Neuronal stem cell (in vitro differentiated cells): ENCODE results near the gene MT1X.
"Not testable (repeated sequence)": the region's sequence is repeated elsewhere in the genome, so short reads cannot be mapped to it uniquely, and the experiment has no call there.

Source experiments
- DNase-seq: peaks from one replicate; pipeline ENCODE4 v3.0.0-alpha.2; 2013; ENCODE audit warnings: low spot score
- H2AFZ ChIP-seq: one replicate; pipeline ENCODE4 v1.6.1; 2013; ENCODE audit warnings: mild to moderate bottlenecking, low read length, inconsistent platforms
- H2AK5ac ChIP-seq: 2 replicates; pipeline ENCODE4 v1.6.1; 2013; ENCODE audit warnings: low read depth, mild to moderate bottlenecking, inconsistent platforms, low read length, moderate library complexity, mixed read lengths
- H2BK120ac ChIP-seq: 2 replicates; pipeline ENCODE4 v1.6.1; 2013; ENCODE audit warnings: low read depth, mild to moderate bottlenecking, inconsistent platforms, low read length, moderate library complexity, mixed read lengths
- H2BK12ac ChIP-seq: one replicate; pipeline ENCODE4 v1.6.1; 2013; ENCODE audit warnings: low read length, inconsistent platforms
- H2BK15ac ChIP-seq: 2 replicates; pipeline ENCODE4 v1.6.1; 2013; ENCODE audit warnings: mild to moderate bottlenecking, low read length, inconsistent platforms, mixed read lengths
- H2BK5ac ChIP-seq: one replicate; pipeline ENCODE4 v1.6.1; 2013; ENCODE audit warnings: inconsistent platforms, mild to moderate bottlenecking, low read length, moderate library complexity
- H3K14ac ChIP-seq: one replicate; pipeline ENCODE4 v1.6.1; 2013; ENCODE audit warnings: low read length, inconsistent platforms
- H3K18ac ChIP-seq: 2 replicates; pipeline ENCODE4 v1.6.1; 2013; ENCODE audit warnings: low read length, inconsistent platforms
- H3K23ac ChIP-seq: 2 replicates; pipeline ENCODE4 v1.6.1; 2013; ENCODE audit warnings: low read depth, mild to moderate bottlenecking, mixed read lengths, low read length, inconsistent platforms; ENCODE audit not compliant: poor library complexity
- H3K27ac ChIP-seq: replicated peaks from 3 replicates; pipeline ENCODE4 v1.5.1; 2013; ENCODE audit warnings: low read length, inconsistent platforms
- H3K27me3 ChIP-seq, 3 experiments: 2 replicates each; pipeline ENCODE4 v1.6.1; 2013; ENCODE audit warnings: low read length in 3 of 3, mild to moderate bottlenecking in 2 of 3, inconsistent platforms in 1 of 3, low read depth in 1 of 3, mixed read lengths in 1 of 3, moderate library complexity in 1 of 3; ENCODE audit not compliant: control insufficient read depth in 3 of 3, insufficient read depth in 3 of 3
- H3K36me3 ChIP-seq, 2 donors: replicated peaks in 1 of 2; 2 replicates each; pipeline ENCODE4 v1.6.1; 2013; ENCODE audit warnings: low read length in 2 of 2; ENCODE audit not compliant: control insufficient read depth in 2 of 2, insufficient read depth in 2 of 2
- H3K4ac ChIP-seq: 2 replicates; pipeline ENCODE4 v1.6.1; 2013; ENCODE audit warnings: inconsistent platforms, mild to moderate bottlenecking, low read length, moderate library complexity
- H3K4me1 ChIP-seq, 2 donors: 1 replicate in 1 of 2; 2 replicates in 1 of 2; pipeline ENCODE4 v1.6.1; 2013; ENCODE audit warnings: low read length in 2 of 2, low read depth in 1 of 2; ENCODE audit not compliant: control insufficient read depth in 2 of 2, insufficient read depth in 1 of 2
- H3K4me2 ChIP-seq: one replicate; pipeline ENCODE4 v1.6.1; 2013; ENCODE audit warnings: mild to moderate bottlenecking, low read length, inconsistent platforms; ENCODE audit not compliant: insufficient read depth, poor library complexity, severe bottlenecking
- H3K4me3 ChIP-seq, 2 donors: 2 replicates each; pipeline ENCODE4 v1.5.1; 2013; ENCODE audit warnings: low read length in 2 of 2, mild to moderate bottlenecking in 2 of 2, inconsistent platforms in 1 of 2, moderate library complexity in 1 of 2
- H3K79me1 ChIP-seq: one replicate; pipeline ENCODE4 v1.6.1; 2013; ENCODE audit warnings: low read depth, mild to moderate bottlenecking, inconsistent platforms, low read length, moderate library complexity
- H3K9ac ChIP-seq: one replicate; pipeline ENCODE4 v1.6.1; 2013; ENCODE audit warnings: mild to moderate bottlenecking, low read depth, low read length, inconsistent platforms; ENCODE audit not compliant: poor library complexity
- H3K9me3 ChIP-seq, 2 donors: replicated peaks in 1 of 2; 2 replicates each; pipeline versions ENCODE3 to v1.6.1; 2013; ENCODE audit warnings: low read length in 2 of 2, mild to moderate bottlenecking in 2 of 2, inconsistent platforms in 1 of 2, low read depth in 1 of 2, mixed read lengths in 1 of 2, moderate library complexity in 1 of 2; ENCODE audit not compliant: control insufficient read depth in 2 of 2, insufficient read depth in 1 of 2
- H4K8ac ChIP-seq: one replicate; pipeline ENCODE4 v1.6.1; 2013; ENCODE audit warnings: low read depth, mild to moderate bottlenecking, inconsistent platforms, low read length, moderate library complexity
- H4K91ac ChIP-seq: one replicate; pipeline ENCODE4 v1.6.1; 2013; ENCODE audit warnings: low read length, low read depth, mild to moderate bottlenecking, inconsistent platforms; ENCODE audit not compliant: poor library complexity
- WGBS, 2 donors: extraction: QIAGEN DNeasy Blood & Tissue Kit; methylation state at CpG; one replicate each; pipeline ENCODE4 v1.1.7; 2013; ENCODE audit warnings: missing lambda C conversion rate in 2 of 2, mixed read lengths in 1 of 2; ENCODE audit not compliant: insufficient read length in 2 of 2, insufficient replicate concordance in 1 of 2; ENCODE audit errors: extremely low coverage in 2 of 2; 5-methylcytosine and 5-hydroxymethylcytosine counted together

Gene MT1X

GRCh38 chr16:56717532-56717931, 35.3 kb downstream of the MT1X start:
- not testable (repeated sequence) for H3K4ac ChIP-seq, H3K23ac ChIP-seq, H3K9me3 ChIP-seq, H4K8ac ChIP-seq, H3K79me1 ChIP-seq, H2AK5ac ChIP-seq, DNase-seq, H3K4me2 ChIP-seq, H2BK12ac ChIP-seq, H4K91ac ChIP-seq, H3K4me3 ChIP-seq, H2AFZ ChIP-seq, H3K18ac ChIP-seq, H3K27ac ChIP-seq, H2BK120ac ChIP-seq, H3K27me3 ChIP-seq, H3K36me3 ChIP-seq, H3K14ac ChIP-seq, H2BK15ac ChIP-seq, H2BK5ac ChIP-seq, H3K9ac ChIP-seq, H3K4me1 ChIP-seq
- WGBS, 2 donors, result no CpG with 5 or more reads among the region's 2 CpGs

- no peak overlapping the region for H2BK5ac ChIP-seq
- H2BK12ac ChIP-seq, result no peak overlapping the region
- H3K27me3 ChIP-seq, result peaks cover 0 to 10% (median 2%) of the 10 kb centered on the region in 3 experiments
- no CpG with 5 or more reads among the region's 5 CpGs for WGBS, 2 donors
- H3K18ac ChIP-seq, result no peak overlapping the region
- H3K9ac ChIP-seq, result no peak overlapping the region
- no peak overlapping the region for H2AFZ ChIP-seq
- H2BK120ac ChIP-seq, result no peak overlapping the region
- H2AK5ac ChIP-seq, result no peak overlapping the region
- no peaks in the 10 kb centered on the region for H3K9me3 ChIP-seq
- no peak overlapping the region for H3K23ac ChIP-seq
- no peak overlapping the region for H4K8ac ChIP-seq
- no peak overlapping the region for H2BK15ac ChIP-seq
- H3K79me1 ChIP-seq, result no peaks in the 10 kb centered on the region
- no peak overlapping the region for H4K91ac ChIP-seq
- H3K4ac ChIP-seq, result no peak overlapping the region
- DNase-seq, result no peak
- no peak overlapping the region for H3K27ac ChIP-seq
- no peaks in the 10 kb centered on the region for H3K36me3 ChIP-seq
- no peak overlapping the region for H3K4me2 ChIP-seq
- H3K14ac ChIP-seq, result no peak overlapping the region
- no peaks in the 10 kb centered on the region for H3K4me1 ChIP-seq
- no peak overlapping the region for H3K4me3 ChIP-seq
These were observed 40.1 kb downstream of the MT1X start for GRCh38 chr16:56722200-56722842.

GRCh38 chr16:56724191-56724590, 41.9 kb downstream of the MT1X start:
- H4K8ac ChIP-seq, result no peak overlapping the region
- no peak overlapping the region for H2BK120ac ChIP-seq
- H3K14ac ChIP-seq, result no peak overlapping the region
- H3K4ac ChIP-seq, result no peak overlapping the region
- no peak overlapping the region for H2AK5ac ChIP-seq
- WGBS, 2 donors, result no CpG with 5 or more reads among the region's 3 CpGs
- H3K4me3 ChIP-seq, result no peak overlapping the region
- H3K4me2 ChIP-seq, result no peak overlapping the region
- no peaks in the 10 kb centered on the region for H3K9me3 ChIP-seq
- H3K23ac ChIP-seq, result no peak overlapping the region
- no peaks in the 10 kb centered on the region for H3K79me1 ChIP-seq
- no peak overlapping the region for H3K9ac ChIP-seq
- no peak overlapping the region for H2BK15ac ChIP-seq
- H3K18ac ChIP-seq, result no peak overlapping the region
- H2AFZ ChIP-seq, result no peak overlapping the region
- H2BK5ac ChIP-seq, result no peak overlapping the region
- no peak for DNase-seq
- no peaks in the 10 kb centered on the region for H3K36me3 ChIP-seq
- peaks cover 0 to 2% of the 10 kb centered on the region in 2 donors for H3K4me1 ChIP-seq
- H3K27ac ChIP-seq, result no peak overlapping the region
- H3K27me3 ChIP-seq, result peaks cover 0 to 10% (median 2%) of the 10 kb centered on the region in 3 experiments
- no peak overlapping the region for H2BK12ac ChIP-seq
- H4K91ac ChIP-seq, result no peak overlapping the region

GRCh38 chr16:56726283-56726682, 44.0 kb downstream of the MT1X start:
- H2BK5ac ChIP-seq, result no peak overlapping the region
- H3K27ac ChIP-seq, result no peak overlapping the region
- no CpG with 5 or more reads among the region's 2 CpGs for WGBS, 2 donors
- H3K4ac ChIP-seq, result no peak overlapping the region
- peaks cover 2 to 4% of the 10 kb centered on the region in 2 donors for H3K4me1 ChIP-seq
- H4K8ac ChIP-seq, result no peak overlapping the region
- no peak overlapping the region for H3K4me3 ChIP-seq
- peaks cover 5% of the 10 kb centered on the region for H3K79me1 ChIP-seq
- H2BK120ac ChIP-seq, result no peak overlapping the region
- no peak overlapping the region for H3K14ac ChIP-seq
- no peak overlapping the region for H2BK15ac ChIP-seq
- H3K23ac ChIP-seq, result no peak overlapping the region
- no peaks in the 10 kb centered on the region for H3K36me3 ChIP-seq
- H3K9ac ChIP-seq, result no peak overlapping the region
- H3K4me2 ChIP-seq, result no peak overlapping the region
- H2AFZ ChIP-seq, result no peak overlapping the region
- no peaks in the 10 kb centered on the region for H3K9me3 ChIP-seq
- H3K18ac ChIP-seq, result no peak overlapping the region
- no peak overlapping the region for H4K91ac ChIP-seq
- no peak overlapping the region for H2BK12ac ChIP-seq
- DNase-seq, result no peak
- H3K27me3 ChIP-seq, result peaks cover 0 to 2% (median 0%) of the 10 kb centered on the region in 3 experiments
- H2AK5ac ChIP-seq, result no peak overlapping the region
